ENCODE data around the gene TBCB. TPM values are rescaled to one million over a fixed set of nuclear protein-coding genes. Genes with fewer than 3 reads are reported as not detected.

TBCB gene
- total RNA-seq, 1 experiment from 2014 or later: 122 TPM

- intact Hi-C loops (cut with micrococcal nuclease): no loop called here
- Mint-ChIP-seq H3K27me3 (ENCODE audit: insufficient read depth, unreplicated experiment) (no peaks in the 10 kb centered on the region), H3K4me1 (ENCODE audit: insufficient read depth, unreplicated experiment) (peaks cover 29% of the 10 kb centered on the region), H3K4me3 (ENCODE audit: unreplicated experiment) (no peak overlapping the region), H3K9me3 (ENCODE audit: unreplicated experiment) (no peaks in the 10 kb centered on the region), H3K36me3 (ENCODE audit: insufficient read depth, unreplicated experiment) (peaks cover 71% of the 10 kb centered on the region), H3K27ac (ENCODE audit: low read depth, unreplicated experiment) (peak overlapping the region; percentile 17)
- POLR2A ChIA-PET: interaction anchor here (2.2 to 3.1 kb wide), 3 partner anchors 11 to 24 kb away, joined by 16 to 29 read pairs (median 20); partner anchors contain the start of gene CAPNS1
- no peak for TF ChIP-seq CTCF (IDR thresholded peaks at IDR 0.05; ENCODE audit: unreplicated experiment)
- CTCF ChIA-PET: interaction anchor here (0.6 to 3.0 kb wide), 6 partner anchors 14 to 23 kb away, joined by 4 to 11 read pairs (median 6); no protein-coding TSS in a partner anchor
- no TSS peak for BruUV-seq (replicated peaks)
- DNase-seq (ENCODE audit: unreplicated experiment): no peak
Observed at GRCh38 chr19:36151144-36152018, 36.1 kb downstream of the TBCB start.

- ChIA-PET CTCF (interaction anchor here (0.6 to 3.0 kb wide), 2 partner anchors 18 to 24 kb away, joined by 4 to 8 read pairs; no protein-coding TSS in a partner anchor), POLR2A (no interaction called here)
- peaks cover 25% of the 10 kb centered on the region for H3K4me1 Mint-ChIP-seq (ENCODE audit: insufficient read depth, unreplicated experiment)
- TF ChIP-seq CTCF (IDR thresholded peaks at IDR 0.05; ENCODE audit: unreplicated experiment): no peak
- H3K4me3 Mint-ChIP-seq (ENCODE audit: unreplicated experiment): no peak overlapping the region
- no peaks in the 10 kb centered on the region for H3K27me3 Mint-ChIP-seq (ENCODE audit: insufficient read depth, unreplicated experiment)
- DNase-seq (ENCODE audit: unreplicated experiment): no peak
- BruUV-seq (replicated peaks): no TSS peak
- intact Hi-C loops (cut with micrococcal nuclease): no loop called here
- peaks cover 65% of the 10 kb centered on the region for H3K36me3 Mint-ChIP-seq (ENCODE audit: insufficient read depth, unreplicated experiment)
- no peak overlapping the region for H3K27ac Mint-ChIP-seq (ENCODE audit: low read depth, unreplicated experiment)
- H3K9me3 Mint-ChIP-seq (ENCODE audit: unreplicated experiment): no peaks in the 10 kb centered on the region
Observed at GRCh38 chr19:36152019-36152351, 36.7 kb downstream of the TBCB start.

GRCh38 chr19:36152352-36153091 is 37.3 kb downstream of the TBCB start, which contains the start of gene COX7A1:
COX7A1 (minus strand) TSS chr19:36152447; CDS start chr19:36152407, 40 bp downstream.
- Mint-ChIP-seq H3K4me3 (ENCODE audit: unreplicated experiment) (no peak within 1 kb of the TSS), H3K27me3 (ENCODE audit: insufficient read depth, unreplicated experiment) (no peaks in the 10 kb centered on the region), H3K27ac (ENCODE audit: low read depth, unreplicated experiment) (peak within 1 kb of the TSS; percentile 17), H3K9me3 (ENCODE audit: unreplicated experiment) (no peaks in the 10 kb centered on the region), H3K36me3 (ENCODE audit: insufficient read depth, unreplicated experiment) (peaks cover 64% of the 10 kb centered on the region), H3K4me1 (ENCODE audit: insufficient read depth, unreplicated experiment) (peaks cover 22% of the 10 kb centered on the region)
- no peak for DNase-seq (ENCODE audit: unreplicated experiment)
- intact Hi-C loops (cut with micrococcal nuclease): no loop called here
- ChIA-PET CTCF (interaction anchor here (0.6 to 1.5 kb wide), 3 partner anchors 17 to 24 kb away, joined by 4 to 7 read pairs (median 7); no protein-coding TSS in a partner anchor), POLR2A (interaction anchor here (0.6 to 1.8 kb wide), 4 partner anchors 13 to 38 kb away, joined by 3 to 7 read pairs (median 3); partner anchors contain the start of genes CAPNS1 and POLR2I)
- BruUV-seq (replicated peaks): no TSS peak
- TF ChIP-seq CTCF (IDR thresholded peaks at IDR 0.05; ENCODE audit: unreplicated experiment): no peak

GRCh38 chr19:36153126-36153525 is 37.9 kb downstream of the TBCB start:
- no peak overlapping the region for H3K4me3 Mint-ChIP-seq (ENCODE audit: unreplicated experiment)
- CTCF ChIA-PET: interaction anchor here (0.7 to 1.5 kb wide), 4 partner anchors 16 to 94 kb away, joined by 3 to 7 read pairs (median 5); no protein-coding TSS in a partner anchor
- H3K36me3 Mint-ChIP-seq (ENCODE audit: insufficient read depth, unreplicated experiment): peaks cover 60% of the 10 kb centered on the region
- POLR2A ChIA-PET: interaction anchor here (0.6 to 1.8 kb wide), 4 partner anchors 13 to 38 kb away, joined by 3 to 7 read pairs (median 3); partner anchors contain the start of genes CAPNS1 and POLR2I
- DNase-seq (ENCODE audit: unreplicated experiment): no peak
- no peaks in the 10 kb centered on the region for H3K9me3 Mint-ChIP-seq (ENCODE audit: unreplicated experiment)
- intact Hi-C loops (cut with micrococcal nuclease): no loop called here
- no peak for TF ChIP-seq CTCF (IDR thresholded peaks at IDR 0.05; ENCODE audit: unreplicated experiment)
- H3K4me1 Mint-ChIP-seq (ENCODE audit: insufficient read depth, unreplicated experiment): peaks cover 22% of the 10 kb centered on the region
- no peak overlapping the region for H3K27ac Mint-ChIP-seq (ENCODE audit: low read depth, unreplicated experiment)
- H3K27me3 Mint-ChIP-seq (ENCODE audit: insufficient read depth, unreplicated experiment): no peaks in the 10 kb centered on the region
- no TSS peak for BruUV-seq (replicated peaks)
